OCI-LY7 (cell line): ENCODE results near the gene STK33.

Experiments
- EZH2phosphoT487 ChIP-seq: fragments of 200-600 bp; sonication (generic); IDR thresholded peaks from 2 replicates; pipeline ENCODE4 v1.6.1; 2018; ENCODE audit warnings: low read depth, borderline replicate concordance, mild to moderate bottlenecking, mixed run types, antibody characterized with exemption, low read length, moderate library complexity, mixed read lengths
- TF ChIP-seq, protein P1 (sequence below): fragments of 200-600 bp; sonication (generic); conservative IDR thresholded peaks from 2 replicates; pipeline ENCODE4 v1.5.1; 2014; ENCODE audit warnings: mild to moderate bottlenecking, antibody characterized with exemption, low read length, moderate library complexity, mixed read lengths

DNA sequence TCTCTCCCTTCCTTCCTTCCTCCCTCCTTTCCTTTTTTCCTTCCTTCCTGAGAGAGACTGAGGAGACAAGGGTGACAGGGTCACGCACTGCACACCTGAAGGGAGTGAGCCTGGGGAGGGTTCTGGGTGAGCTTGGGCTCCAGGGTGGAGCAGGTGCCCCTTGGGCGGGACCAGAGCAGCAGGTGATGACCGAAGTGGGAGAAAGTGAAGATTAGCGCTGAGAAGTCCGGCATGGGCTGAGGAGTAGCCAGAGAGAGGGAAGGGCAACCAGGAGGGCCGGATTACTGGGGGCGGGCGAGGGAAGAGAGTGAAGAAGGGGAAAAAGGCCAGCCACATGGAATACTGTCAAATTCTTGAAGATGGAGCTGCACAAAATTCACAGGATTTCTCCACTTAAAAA is 231.1 kb downstream of the STK33 start:
- TF ChIP-seq, protein P1, sequence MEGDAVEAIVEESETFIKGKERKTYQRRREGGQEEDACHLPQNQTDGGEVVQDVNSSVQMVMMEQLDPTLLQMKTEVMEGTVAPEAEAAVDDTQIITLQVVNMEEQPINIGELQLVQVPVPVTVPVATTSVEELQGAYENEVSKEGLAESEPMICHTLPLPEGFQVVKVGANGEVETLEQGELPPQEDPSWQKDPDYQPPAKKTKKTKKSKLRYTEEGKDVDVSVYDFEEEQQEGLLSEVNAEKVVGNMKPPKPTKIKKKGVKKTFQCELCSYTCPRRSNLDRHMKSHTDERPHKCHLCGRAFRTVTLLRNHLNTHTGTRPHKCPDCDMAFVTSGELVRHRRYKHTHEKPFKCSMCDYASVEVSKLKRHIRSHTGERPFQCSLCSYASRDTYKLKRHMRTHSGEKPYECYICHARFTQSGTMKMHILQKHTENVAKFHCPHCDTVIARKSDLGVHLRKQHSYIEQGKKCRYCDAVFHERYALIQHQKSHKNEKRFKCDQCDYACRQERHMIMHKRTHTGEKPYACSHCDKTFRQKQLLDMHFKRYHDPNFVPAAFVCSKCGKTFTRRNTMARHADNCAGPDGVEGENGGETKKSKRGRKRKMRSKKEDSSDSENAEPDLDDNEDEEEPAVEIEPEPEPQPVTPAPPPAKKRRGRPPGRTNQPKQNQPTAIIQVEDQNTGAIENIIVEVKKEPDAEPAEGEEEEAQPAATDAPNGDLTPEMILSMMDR, result no peak
- no peak for TF ChIP-seq EZH2phosphoT487
